GM21619 (cell line): ENCODE data around the gene DNASE1L3.
"Not testable (repeated sequence)": the region's sequence is repeated elsewhere in the genome, so short reads cannot be mapped to it uniquely, and the experiment has no call there.

ENCODE experiments used
- ATAC-seq: cut with Tn5 transposase; IDR thresholded peaks from one replicate; pipeline ENCODE4 v1.9.1; 2021; ENCODE audit not compliant: unreplicated experiment

DNASE1L3 gene

GRCh38 chr3:58201451-58201850 lies 9.3 kb downstream of the DNASE1L3 start:
- not testable (repeated sequence) for ATAC-seq

- no peak for ATAC-seq
Observed at GRCh38 chr3:58200846-58201355, 9.9 kb downstream of the DNASE1L3 start.

- ATAC-seq, result no peak
Observed at GRCh38 chr3:58200121-58200709, 10.6 kb downstream of the DNASE1L3 start.

GRCh38 chr3:58198804-58199203 lies 12.0 kb downstream of the DNASE1L3 start:
- ATAC-seq, result no peak

- ATAC-seq, result no peak
Observed at GRCh38 chr3:58198362-58198761, 12.4 kb downstream of the DNASE1L3 start.

GRCh38 chr3:58197588-58197987 lies 13.2 kb downstream of the DNASE1L3 start:
- no peak for ATAC-seq

- no peak for ATAC-seq
Observed at GRCh38 chr3:58193682-58194407, 16.9 kb downstream of the DNASE1L3 start.

GRCh38 chr3:58192069-58192468 lies 18.7 kb downstream of the DNASE1L3 start:
- ATAC-seq, result no peak

- ATAC-seq, result no peak
Observed at GRCh38 chr3:58191361-58191991, 19.3 kb downstream of the DNASE1L3 start.

GRCh38 chr3:58190882-58191281 lies 19.9 kb downstream of the DNASE1L3 start:
- no peak for ATAC-seq

- ATAC-seq, result no peak
Observed at GRCh38 chr3:58190291-58190690, 20.5 kb downstream of the DNASE1L3 start.

GRCh38 chr3:58189691-58190090 lies 21.1 kb downstream of the DNASE1L3 start:
- ATAC-seq, result no peak

GRCh38 chr3:58188921-58189451 lies 21.8 kb downstream of the DNASE1L3 start:
- no peak for ATAC-seq

- no peak for ATAC-seq
Observed at GRCh38 chr3:58188173-58188564, 22.6 kb downstream of the DNASE1L3 start.

GRCh38 chr3:58184982-58185360 lies 25.8 kb downstream of the DNASE1L3 start:
- ATAC-seq, result no peak

- no peak for ATAC-seq
Observed at GRCh38 chr3:58184309-58184981, 26.3 kb downstream of the DNASE1L3 start.

- no peak for ATAC-seq
Observed at GRCh38 chr3:58183891-58184290, 26.9 kb downstream of the DNASE1L3 start.

- no peak for ATAC-seq
Observed at GRCh38 chr3:58183221-58183620, 27.6 kb downstream of the DNASE1L3 start.

GRCh38 chr3:58180940-58181587 lies 29.7 kb downstream of the DNASE1L3 start:
- no peak for ATAC-seq

- ATAC-seq, result no peak
Observed at GRCh38 chr3:58180099-58180880, 30.5 kb downstream of the DNASE1L3 start.
